Upper lobe of left lung (tissue), 6 donors: ENCODE data around the gene ABHD4. TPM values are rescaled to one million over a fixed set of nuclear protein-coding genes. Genes with fewer than 3 reads are reported as not detected.

Experiments
- ATAC-seq, 2 donors: fragments of 200-7000 bp; cut with Tn5 transposase; one replicate each; pipeline ENCODE4 v1.9.1; 2022; ENCODE audit warnings: mild to moderate bottlenecking in 2 of 2, moderate library complexity in 2 of 2; ENCODE audit not compliant: low FRiP score in 2 of 2
- DNase-seq, 2 donors: peaks; one replicate each; pipeline ENCODE4 v3.0.0-alpha.2; 2019 to 2020
- H3K27ac ChIP-seq, 4 donors: fragments of 200-600 bp; sonication (generic); one replicate each; pipeline ENCODE4 v1.5.1; 2016 to 2019
- H3K27me3 ChIP-seq, 4 donors: fragments of 200-600 bp; sonication (generic); one replicate each; pipeline ENCODE4 v1.5.1; 2017 to 2019
- H3K36me3 ChIP-seq, 4 donors: fragments of 200-600 bp; sonication (generic); one replicate each; pipeline ENCODE4 v1.5.1; 2016 to 2019
- H3K4me1 ChIP-seq, 4 donors: fragments of 200-600 bp; sonication (generic); one replicate each; pipeline ENCODE4 v1.5.1; 2018 to 2019
- H3K4me3 ChIP-seq, 4 donors: fragments of 200-600 bp; sonication (generic); one replicate each; pipeline ENCODE4 v1.5.1; 2017 to 2019; ENCODE audit warnings: mild to moderate bottlenecking in 2 of 4, moderate library complexity in 1 of 4
- H3K9me3 ChIP-seq, 4 donors: fragments of 200-600 bp; sonication (generic); one replicate each; pipeline ENCODE4 v1.5.1; 2018 to 2019
- CTCF ChIP-seq, 6 experiments: fragments of 450-650 bp in 4 of 6; fragments of 200-600 bp in 2 of 6; sonication (generic) in 2 of 6; IDR thresholded peaks; one replicate each; pipeline ENCODE4 v1.5.1; 2016 to 2019; ENCODE audit warnings: antibody characterized with exemption in 6 of 6
- EP300 ChIP-seq, 4 donors: sonication (generic); formaldehyde crosslinking; IDR thresholded peaks; one replicate each; pipeline ENCODE4 v1.5.1; 2017; ENCODE audit warnings: antibody characterized with exemption in 4 of 4, control low read depth in 2 of 4
- POLR2A ChIP-seq, 4 donors: fragments of 450-650 bp; IDR thresholded peaks; one replicate each; pipeline ENCODE4 v1.5.1; 2016 to 2017; ENCODE audit warnings: antibody characterized with exemption in 4 of 4, mild to moderate bottlenecking in 2 of 4
- POLR2AphosphoS5 ChIP-seq, 2 donors: sonication (generic); formaldehyde crosslinking; IDR thresholded peaks; one replicate each; pipeline ENCODE4 v1.5.1; 2017; ENCODE audit warnings: antibody characterized with exemption in 2 of 2
- WGBS, 2 donors: methylation state at CpG; one replicate each; pipeline ENCODE4 v1.1.5; 2017 to 2018; 5-methylcytosine and 5-hydroxymethylcytosine counted together
- total RNA-seq, 6 donors: library from RNA; depleted of rRNA in 4 of 6; stranded (reverse); fragments of >200 nt in 4 of 6; gene quantifications; one replicate each; pipeline versions ENCODE4 v1.1.0 to v1.2.1, GENCODE V29; 2016 to 2021
- donor health status: DM: no; HTN: no; CAD: no; lungs with moderate emphysema.
- donor health status: DM: no; HTN: yes; CAD: no; lungs with severe emphysema.

ABHD4 gene
- total RNA-seq, 6 donors from 2014 or later = 20.1 to 31.3 (median 26.1) TPM

GRCh38 chr14:22651586-22651985 is 53.5 kb downstream of the ABHD4 start:
- H3K27ac ChIP-seq = no peak overlapping the region
- no peaks in the 10 kb centered on the region for H3K9me3 ChIP-seq
- ATAC-seq (no peak), DNase-seq (no peak)
- 88% methylated on average over 2 of the region's 2 CpGs for WGBS, 2 donors
- no peaks in the 10 kb centered on the region for H3K4me1 ChIP-seq
- no peak overlapping the region for H3K4me3 ChIP-seq
- no peaks in the 10 kb centered on the region for H3K36me3 ChIP-seq
- TF ChIP-seq CTCF (IDR thresholded peaks at IDR 0.05) = no peak
- no peak for TF ChIP-seq POLR2AphosphoS5 (IDR thresholded peaks at IDR 0.05)
- TF ChIP-seq EP300 (IDR thresholded peaks at IDR 0.05) = no peak
- TF ChIP-seq POLR2A (IDR thresholded peaks at IDR 0.05) = no peak
- H3K27me3 ChIP-seq = no peaks in the 10 kb centered on the region

GRCh38 chr14:22653012-22653621 is 55.0 kb downstream of the ABHD4 start:
- DNase-seq (peak in 1 of 2 donors; percentile 57), ATAC-seq (peak; percentile 82 to 86)
- peak; percentile 68 to 90 (median 79) for TF ChIP-seq CTCF (IDR thresholded peaks at IDR 0.05)
- TF ChIP-seq POLR2A (IDR thresholded peaks at IDR 0.05) = no peak
- TF ChIP-seq POLR2AphosphoS5 (IDR thresholded peaks at IDR 0.05) = no peak
- Histone ChIP-seq H3K4me3 (no peak overlapping the region), H3K36me3 (no peaks in the 10 kb centered on the region), H3K9me3 (no peaks in the 10 kb centered on the region), H3K27me3 (no peaks in the 10 kb centered on the region), H3K4me1 (no peaks in the 10 kb centered on the region), H3K27ac (no peak overlapping the region)
- WGBS, 2 donors = 6 to 9% methylated on average over 4 of the region's 4 CpGs

GRCh38 chr14:22656226-22656625 is 58.1 kb downstream of the ABHD4 start:
- no peak overlapping the region for H3K27ac ChIP-seq
- 73 to 90% methylated on average over 2 of the region's 2 CpGs for WGBS, 2 donors
- DNase-seq (no peak), ATAC-seq (no peak)
- H3K27me3 ChIP-seq = no peaks in the 10 kb centered on the region
- H3K4me1 ChIP-seq = no peaks in the 10 kb centered on the region
- no peak overlapping the region for H3K4me3 ChIP-seq
- H3K9me3 ChIP-seq = no peaks in the 10 kb centered on the region
- TF ChIP-seq CTCF (IDR thresholded peaks at IDR 0.05) (no peak), POLR2A (IDR thresholded peaks at IDR 0.05) (no peak), EP300 (IDR thresholded peaks at IDR 0.05) (no peak), POLR2AphosphoS5 (IDR thresholded peaks at IDR 0.05) (no peak)
- H3K36me3 ChIP-seq = no peaks in the 10 kb centered on the region

GRCh38 chr14:22656945-22657731 is 59.0 kb downstream of the ABHD4 start:
- H3K27ac ChIP-seq = no peak overlapping the region
- no peaks in the 10 kb centered on the region for H3K9me3 ChIP-seq
- H3K27me3 ChIP-seq = no peaks in the 10 kb centered on the region
- ATAC-seq = no peak
- no peaks in the 10 kb centered on the region for H3K4me1 ChIP-seq
- peak in 1 of 2 donors; percentile 25 for DNase-seq
- H3K4me3 ChIP-seq = no peak overlapping the region
- TF ChIP-seq POLR2A (IDR thresholded peaks at IDR 0.05) (no peak), CTCF (IDR thresholded peaks at IDR 0.05) (no peak), POLR2AphosphoS5 (IDR thresholded peaks at IDR 0.05) (no peak), EP300 (IDR thresholded peaks at IDR 0.05) (no peak)
- WGBS, 2 donors = 71 to 85% methylated on average over 8 of the region's 8 CpGs
- no peaks in the 10 kb centered on the region for H3K36me3 ChIP-seq
